NCI-H446 (cell line): Measurements from ENCODE around the gene SIK2.
A peak's percentile ranks its signal among the peaks of the same experiment; 100 is the strongest.

ENCODE experiments used
- DNase-seq, 2 experiments: peaks; one replicate each; lab custom pipeline; 2025; lab: John Stamatoyannopoulos, UW

Gene SIK2

GRCh38 chr11:111729831-111730311, 127.6 kb downstream of the SIK2 start:
- no peak for DNase-seq

- DNase-seq, result peak in 1 of 2 experiments; percentile 37
These were observed 128.8 kb downstream of the SIK2 start for GRCh38 chr11:111730871-111731591.

DNA sequence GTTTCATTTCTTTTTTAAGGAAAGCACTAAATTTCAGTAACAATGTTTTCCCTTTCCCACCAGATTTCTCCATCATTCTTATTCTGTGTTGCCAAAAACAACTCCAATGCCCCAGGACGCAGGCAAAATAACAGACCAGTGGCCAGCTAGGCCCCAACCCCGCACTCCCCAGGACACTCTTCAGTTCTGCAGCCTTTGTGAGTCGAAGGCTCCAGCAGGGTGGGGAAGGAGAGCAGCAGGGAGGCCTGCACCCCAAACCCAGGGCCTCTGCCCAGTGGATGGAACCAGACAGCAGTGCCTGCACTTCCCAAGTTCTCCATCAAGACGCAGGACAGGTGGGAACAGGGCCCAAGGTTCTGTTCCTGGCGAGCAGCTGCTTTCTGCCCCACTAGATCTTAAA, 129.6 kb downstream of the SIK2 start:
- no peak for DNase-seq

DNA sequence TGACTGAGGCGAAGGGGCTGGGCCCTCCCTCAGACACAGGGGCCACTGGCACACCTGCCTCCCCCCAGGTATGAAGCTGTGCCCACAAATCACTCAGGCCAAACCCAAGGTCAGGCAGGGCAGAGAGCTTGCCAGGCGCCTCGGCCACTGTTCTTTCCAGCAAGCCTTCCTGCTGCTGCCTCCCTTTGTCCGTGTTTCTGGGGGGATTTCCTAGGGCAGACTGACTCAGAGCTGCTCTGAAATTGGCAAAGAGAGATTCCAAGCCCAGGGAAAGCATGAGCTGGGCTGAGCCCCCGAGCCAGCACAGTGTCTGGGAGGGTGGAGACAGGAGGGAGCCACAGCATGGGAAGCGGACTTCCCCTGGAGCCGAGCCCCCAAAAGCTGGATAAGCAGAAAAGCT, 130.8 kb downstream of the SIK2 start:
- no peak for DNase-seq

DNA sequence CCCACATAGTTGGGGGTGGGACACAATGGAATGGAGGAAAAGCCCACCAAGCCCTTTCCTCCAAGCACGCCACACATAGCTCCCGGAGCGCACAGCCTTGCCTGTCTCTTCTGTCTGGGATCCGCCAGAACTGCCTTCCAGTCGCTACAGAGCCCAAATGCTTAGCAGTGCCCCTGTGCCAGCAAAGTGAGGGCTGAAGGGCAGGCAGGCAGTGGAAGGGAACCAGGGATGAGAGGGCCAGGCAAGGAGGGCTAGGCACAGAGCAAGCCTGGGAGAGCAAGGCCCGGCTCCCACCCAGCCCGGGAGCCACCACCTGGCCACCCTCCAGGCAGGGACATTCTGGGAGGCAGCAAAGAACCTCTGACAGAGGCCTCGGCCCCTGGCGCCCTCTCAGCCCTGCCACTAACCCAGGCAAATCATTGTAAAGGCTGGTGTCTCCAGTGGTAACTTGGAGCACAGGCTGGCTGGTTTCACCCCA, 131.4 kb downstream of the SIK2 start:
- DNase-seq, result no peak

GRCh38 chr11:111734101-111734953, 132.1 kb downstream of the SIK2 start:
- peak in 1 of 2 experiments; percentile 15 for DNase-seq

- DNase-seq, result no peak
These were observed 132.7 kb downstream of the SIK2 start for GRCh38 chr11:111734954-111735261.

DNA sequence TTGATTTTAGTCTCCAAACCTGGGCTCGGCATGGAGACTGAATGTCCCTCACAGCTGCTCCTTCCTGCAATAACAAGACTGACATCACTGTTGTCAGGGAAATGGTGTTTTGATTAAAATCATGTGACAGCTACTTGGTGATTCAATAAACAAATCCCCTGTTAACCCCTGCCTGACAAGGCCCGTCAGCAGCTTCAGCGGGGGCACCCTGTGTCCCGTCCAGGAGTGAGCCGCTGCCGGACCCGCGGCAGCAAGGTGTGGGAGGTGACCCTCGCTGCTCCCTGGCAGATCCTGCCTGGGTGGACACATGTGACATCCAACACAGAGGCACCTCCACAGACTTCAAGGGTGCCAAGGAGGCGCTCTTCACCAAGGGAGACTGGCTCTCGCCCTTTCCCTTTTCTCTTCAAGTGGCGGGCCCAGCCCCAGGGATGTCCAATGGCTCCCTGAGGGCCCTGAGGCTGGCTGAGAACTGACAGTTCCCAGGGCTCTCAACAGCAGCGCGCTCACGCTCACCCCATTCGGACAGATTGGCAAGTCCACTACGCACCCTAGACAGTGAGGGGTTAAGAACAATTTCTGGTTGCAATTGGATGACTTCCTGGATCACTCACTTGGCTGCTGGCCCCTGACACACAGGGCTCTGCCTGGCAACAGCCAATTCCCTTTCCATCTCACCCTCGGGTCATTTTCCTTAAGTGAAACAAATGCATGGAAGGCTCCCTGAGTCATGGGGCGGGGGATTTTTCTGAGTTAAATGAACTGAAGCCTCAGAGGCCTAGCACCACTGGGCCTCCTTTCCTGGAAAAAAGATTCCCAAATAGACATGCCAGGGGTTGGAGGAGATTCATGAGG, 133.2 kb downstream of the SIK2 start:
- DNase-seq, result peak; percentile 88 to 92

- no peak for DNase-seq
These were observed 133.9 kb downstream of the SIK2 start for GRCh38 chr11:111736181-111736590.

GRCh38 chr11:111736621-111737443, 134.6 kb downstream of the SIK2 start:
- no peak for DNase-seq

- DNase-seq, result no peak
These were observed 135.4 kb downstream of the SIK2 start for GRCh38 chr11:111737444-111738210.

DNA sequence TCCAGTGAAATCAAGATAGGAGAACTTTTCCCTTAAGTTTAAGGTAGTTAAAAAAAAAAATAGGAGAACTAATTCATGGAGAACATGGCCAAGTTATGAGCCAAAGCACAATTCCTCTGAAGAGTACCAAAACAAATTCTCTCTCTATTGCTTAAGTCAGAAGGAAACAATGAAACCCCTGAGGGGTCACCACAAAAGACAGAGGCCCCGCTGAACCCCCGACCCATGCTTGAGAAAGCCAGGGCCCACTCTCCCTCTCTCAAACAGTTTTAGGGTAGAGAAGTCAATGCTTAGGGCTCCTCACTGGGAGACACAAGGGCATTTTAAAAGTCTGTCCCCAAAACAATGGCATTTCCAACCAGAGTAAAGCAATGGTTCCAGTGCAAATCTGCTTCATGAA, 137.1 kb downstream of the SIK2 start:
- no peak for DNase-seq

DNA sequence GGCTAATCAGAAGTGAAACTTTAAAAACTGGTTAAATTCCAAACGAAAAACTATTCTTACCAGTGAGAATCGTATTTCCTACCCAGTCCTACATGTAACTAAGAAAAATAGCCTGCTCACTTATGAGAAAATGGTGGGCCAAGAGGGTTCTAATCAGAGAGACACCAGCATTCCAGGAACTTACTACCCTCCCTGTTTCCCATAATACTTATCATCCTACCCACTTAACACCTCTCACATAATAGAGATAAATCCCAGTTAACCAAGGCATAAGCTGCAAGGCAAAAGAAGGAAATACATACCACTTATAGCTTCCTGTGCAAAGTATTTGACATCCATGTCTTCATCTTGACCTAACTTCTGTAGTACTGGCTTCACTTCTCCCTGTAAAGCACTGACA, 139.5 kb downstream of the SIK2 start:
- DNase-seq, result no peak

DNA sequence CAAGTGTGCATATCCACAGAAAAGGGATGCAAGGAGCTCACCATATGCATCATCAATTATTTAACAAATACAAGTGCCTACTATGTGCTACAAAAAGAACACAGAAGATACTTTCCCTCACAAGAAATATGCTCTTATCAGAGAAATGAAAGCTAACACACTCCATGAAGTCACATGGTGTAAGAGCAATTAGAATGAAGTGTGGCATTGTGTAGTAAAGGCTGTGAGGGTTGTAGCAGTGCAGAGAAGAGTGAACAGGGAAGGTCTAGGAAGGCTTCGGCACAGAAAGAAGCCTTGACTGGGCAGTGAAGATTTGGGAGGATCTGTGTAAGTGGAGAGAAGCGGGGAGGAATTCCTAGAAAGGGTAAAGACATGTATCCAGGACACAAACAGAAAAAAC, 141.5 kb downstream of the SIK2 start:
- no peak for DNase-seq

DNA sequence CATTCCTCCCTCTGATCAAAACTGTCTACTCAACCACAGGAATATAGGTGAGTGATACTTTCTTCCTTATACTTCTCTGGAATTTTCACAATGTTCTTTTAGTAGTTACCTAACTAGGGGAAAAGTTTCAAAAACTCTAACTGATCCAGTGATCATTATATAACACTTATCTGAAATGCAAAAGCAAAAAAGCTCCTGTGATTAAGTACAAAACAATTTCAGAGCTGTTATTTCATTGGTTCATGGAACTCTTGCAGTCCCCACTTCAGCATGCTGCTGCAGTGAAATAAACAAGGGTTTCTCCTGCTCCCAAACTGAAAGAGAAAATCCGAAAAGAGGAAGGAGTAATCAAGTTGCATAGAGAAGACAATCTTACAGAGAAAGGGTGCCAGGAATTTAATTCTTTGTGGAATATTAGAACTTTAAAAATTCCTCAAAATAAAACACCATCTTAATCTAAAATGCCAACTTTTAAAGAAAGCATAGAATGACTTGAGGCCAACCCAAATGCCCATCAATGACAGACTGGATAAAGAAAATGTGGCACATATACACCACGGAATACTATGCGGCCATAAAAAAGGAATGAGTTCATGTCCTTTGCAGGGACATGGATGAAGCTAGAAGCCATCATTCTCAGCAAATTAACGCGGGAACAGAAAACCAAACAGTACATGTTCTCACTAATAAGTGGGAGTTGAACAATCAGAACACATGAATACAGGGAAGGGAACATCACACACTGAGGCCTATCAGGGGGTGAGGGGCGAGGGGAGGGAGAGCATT, 143.7 kb downstream of the SIK2 start:
- DNase-seq, result no peak

- peak in 1 of 2 experiments; percentile 36 for DNase-seq
These were observed 146.0 kb downstream of the SIK2 start for GRCh38 chr11:111748035-111748804.

DNA sequence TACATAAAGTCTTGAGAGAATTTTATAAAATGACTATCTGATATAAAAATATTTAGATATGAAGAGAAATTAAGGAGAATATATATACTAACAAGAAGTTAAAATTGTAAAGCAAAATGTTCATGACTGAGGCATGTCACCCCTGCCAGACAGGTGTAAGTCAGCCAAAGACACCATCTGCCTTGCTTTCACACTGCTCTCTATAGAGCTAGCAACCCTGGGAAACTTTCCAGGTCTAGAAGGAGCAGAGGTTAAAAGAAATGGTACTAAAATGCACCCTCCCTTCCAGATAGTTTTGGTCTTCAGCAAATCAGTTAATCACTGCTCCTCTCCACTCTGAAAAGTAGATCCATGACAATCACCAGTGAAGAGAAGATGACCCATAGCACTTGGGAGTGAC, 147.4 kb downstream of the SIK2 start:
- peak; percentile 27 to 69 for DNase-seq

DNA sequence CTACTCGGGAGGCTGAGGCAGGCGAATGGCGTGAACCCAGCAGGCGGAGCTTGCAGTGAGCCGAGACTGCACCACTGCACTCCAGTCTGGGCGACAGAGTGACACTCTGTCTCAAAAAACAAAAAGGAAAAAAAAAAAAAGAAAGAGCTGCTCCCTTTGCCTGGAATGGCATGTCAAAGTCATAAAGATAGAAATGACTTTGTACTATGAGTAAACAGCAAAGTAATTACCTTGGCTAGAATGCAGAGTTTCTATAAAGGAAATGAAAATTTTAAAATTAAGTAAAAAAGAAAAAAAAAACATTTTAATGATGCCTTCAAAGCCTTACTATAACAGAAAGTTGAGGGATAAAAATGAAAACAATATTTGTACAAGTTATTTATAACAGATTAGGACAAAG, 153.8 kb downstream of the SIK2 start:
- no peak for DNase-seq

DNA sequence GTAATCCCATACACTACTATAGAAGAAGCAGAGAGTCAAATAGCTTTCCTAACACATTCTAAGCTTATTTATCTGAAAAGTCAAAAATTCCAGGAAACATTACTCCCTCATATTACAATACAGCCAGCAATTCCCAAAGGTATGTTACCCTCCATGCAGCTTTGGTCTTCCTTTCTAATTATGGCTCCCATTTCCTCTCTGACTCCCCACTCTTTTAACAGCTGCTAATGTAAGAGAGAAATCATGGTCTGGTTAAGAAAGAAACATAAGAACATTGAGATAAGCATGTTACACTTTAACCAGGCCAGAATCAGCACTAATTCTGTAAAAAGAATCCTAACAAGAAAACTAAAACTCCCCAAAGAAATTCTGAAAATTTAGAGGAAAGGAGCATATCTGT, 157.1 kb downstream of the SIK2 start:
- DNase-seq, result no peak
